Measurements from ENCODE around the gene RBPMS2. TPM values are rescaled to one million over a fixed set of nuclear protein-coding genes. Genes with fewer than 3 reads are reported as not detected.

RBPMS2 gene
- total RNA-seq, 1 donor from 2014 or later = 0.58 TPM

GRCh38 chr15:64740311-64741170 lies 34.8 kb downstream of the RBPMS2 start:
- peak; percentile 26 for TF ChIP-seq CTCF (conservative IDR thresholded peaks at IDR 0.05; ENCODE audit: low read depth, low read length)
- DNase-seq (ENCODE audit: low read depth) = no peak
- H3K4me3 ChIP-seq (ENCODE audit: low read depth, low read length) = no peak overlapping the region

GRCh38 chr15:64739577-64740143 lies 35.7 kb downstream of the RBPMS2 start:
- TF ChIP-seq CTCF (conservative IDR thresholded peaks at IDR 0.05; ENCODE audit: low read depth, low read length) = no peak
- DNase-seq (ENCODE audit: low read depth) = no peak
- no peak overlapping the region for H3K4me3 ChIP-seq (ENCODE audit: low read depth, low read length)

- H3K4me3 ChIP-seq (ENCODE audit: low read depth, low read length) = no peak overlapping the region
- DNase-seq (ENCODE audit: low read depth) = no peak
- no peak for TF ChIP-seq CTCF (conservative IDR thresholded peaks at IDR 0.05; ENCODE audit: low read depth, low read length)
Observed at GRCh38 chr15:64739156-64739555, 36.2 kb downstream of the RBPMS2 start.

GRCh38 chr15:64738226-64739095 lies 36.9 kb downstream of the RBPMS2 start:
- TF ChIP-seq CTCF (conservative IDR thresholded peaks at IDR 0.05; ENCODE audit: low read depth, low read length) = no peak
- no peak overlapping the region for H3K4me3 ChIP-seq (ENCODE audit: low read depth, low read length)
- no peak for DNase-seq (ENCODE audit: low read depth)

- DNase-seq (ENCODE audit: low read depth) = no peak
- no peak overlapping the region for H3K4me3 ChIP-seq (ENCODE audit: low read depth, low read length)
- no peak for TF ChIP-seq CTCF (conservative IDR thresholded peaks at IDR 0.05; ENCODE audit: low read depth, low read length)
Observed at GRCh38 chr15:64732156-64732860, 43.1 kb downstream of the RBPMS2 start.

GRCh38 chr15:64731805-64732151 lies 43.6 kb downstream of the RBPMS2 start:
- DNase-seq (ENCODE audit: low read depth) = no peak
- TF ChIP-seq CTCF (conservative IDR thresholded peaks at IDR 0.05; ENCODE audit: low read depth, low read length) = no peak
- H3K4me3 ChIP-seq (ENCODE audit: low read depth, low read length) = no peak overlapping the region

All from epithelial cell of proximal tubule (primary cell).